Small intestine (tissue), 7 donors: ENCODE data around the gene LY6G5B. TPM values are rescaled to one million over a fixed set of nuclear protein-coding genes. Genes with fewer than 3 reads are reported as not detected.

Experiments used
- DNase-seq, 2 donors: peaks; one replicate each; pipeline versions ENCODE4 v3.0.0 to v3.0.0-alpha.2; 2013
- FAIRE-seq: peaks from 2 replicates; lab custom pipeline; 2012; peaks lifted over from hg19 to GRCh38; lab: Jason Lieb, UNC
- H3K27ac ChIP-seq, 3 donors: one replicate each; pipeline ENCODE4 v1.5.1; 2013; ENCODE audit warnings: low read length in 2 of 3, mild to moderate bottlenecking in 2 of 3, control low read depth in 1 of 3, inconsistent platforms in 1 of 3, low read depth in 1 of 3, moderate library complexity in 1 of 3
- H3K27me3 ChIP-seq, 3 donors: one replicate each; pipeline ENCODE4 v1.6.1; 2013; ENCODE audit warnings: low read length in 3 of 3, inconsistent platforms in 1 of 3; ENCODE audit not compliant: control insufficient read depth in 3 of 3, insufficient read depth in 3 of 3
- H3K36me3 ChIP-seq, 3 donors: one replicate each; pipeline ENCODE4 v1.6.1; 2013; ENCODE audit warnings: low read length in 3 of 3, inconsistent platforms in 1 of 3, low read depth in 1 of 3, mild to moderate bottlenecking in 1 of 3, moderate library complexity in 1 of 3; ENCODE audit not compliant: control insufficient read depth in 3 of 3, insufficient read depth in 2 of 3
- H3K4me1 ChIP-seq, 3 donors: one replicate each; pipeline ENCODE4 v1.6.1; 2013; ENCODE audit warnings: low read length in 2 of 3, inconsistent platforms in 1 of 3, low read depth in 1 of 3, mild to moderate bottlenecking in 1 of 3, moderate library complexity in 1 of 3; ENCODE audit not compliant: control insufficient read depth in 3 of 3, insufficient read depth in 2 of 3
- H3K4me3 ChIP-seq, 3 donors: one replicate each; pipeline ENCODE4 v1.5.1; 2013; ENCODE audit warnings: low read length in 3 of 3, control low read depth in 1 of 3, inconsistent platforms in 1 of 3, low read depth in 1 of 3, mild to moderate bottlenecking in 1 of 3, moderate library complexity in 1 of 3
- H3K9me3 ChIP-seq, 2 donors: one replicate each; pipeline ENCODE4 v1.6.1; 2013; ENCODE audit warnings: low read depth in 1 of 2, low read length in 1 of 2; ENCODE audit not compliant: control insufficient read depth in 2 of 2, insufficient read depth in 1 of 2
- WGBS, 3 donors: extraction: QIAGEN DNeasy Blood & Tissue Kit; methylation state at CpG; one replicate each; pipeline ENCODE4 v1.1.7; 2013; 5-methylcytosine and 5-hydroxymethylcytosine counted together
- polyA plus RNA-seq, 4 donors: library from polyadenylated mRNA; stranded (reverse) in 3 of 4; unstranded in 1 of 4; fragments of 200-250 nt in 3 of 4; fragments of 120-200 nt in 1 of 4; gene quantifications; one replicate each; pipeline versions ENCODE4 v1.2.1 to v1.2.3, GENCODE V29; 2013
- donor health status: healthy with polysubstance abuse.
- donor health status: control.
- donor health status: control.
- donor health status: Bipolar disorder and iron deficiency.
- donor health status: healthy.

Gene LY6G5B
- polyA plus RNA-seq, 4 donors: 3.8 to 16.5 (median 4.2) TPM

DNA sequence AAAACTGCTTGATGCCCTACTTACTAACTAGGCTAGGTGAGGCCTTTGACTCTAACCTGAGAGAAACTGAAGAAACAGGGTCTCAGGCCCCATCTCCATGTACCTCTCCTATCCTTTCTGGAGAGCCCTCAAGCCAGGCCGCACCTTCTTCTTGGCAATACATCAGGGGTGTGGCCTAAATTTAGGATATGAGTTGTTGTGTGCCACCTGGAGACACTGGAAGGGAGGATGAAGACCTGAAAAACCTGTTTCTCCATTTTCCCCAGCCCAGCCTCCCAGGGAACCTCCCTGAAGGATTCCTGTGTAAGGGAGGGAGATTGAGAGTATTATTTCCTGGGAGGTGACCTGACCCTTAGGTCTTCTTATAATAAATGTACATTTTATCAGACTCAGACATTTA is 48.5 kb downstream of the LY6G5B start:
- DNase-seq: peak; percentile 69 to 72
- peaks cover 0 to under 1% (median 0%) of the 10 kb centered on the region in 3 donors for H3K36me3 ChIP-seq

GRCh38 chr6:31719001-31719400 is 49.2 kb downstream of the LY6G5B start:
- no peak overlapping the region for H3K27ac ChIP-seq
- DNase-seq: no peak
- WGBS, 3 donors: 71 to 83% (median 78%) methylated on average over 6 of the region's 6 CpGs

More for the DNA sequence above, 48.5 kb downstream of the LY6G5B start:
- no peak for FAIRE-seq
- H3K27me3 ChIP-seq: no peaks in the 10 kb centered on the region
- H3K9me3 ChIP-seq: no peaks in the 10 kb centered on the region
- H3K4me1 ChIP-seq: peaks cover 0 to 30% (median 0%) of the 10 kb centered on the region in 3 donors
- H3K4me3 ChIP-seq: no peak overlapping the region
- no peak overlapping the region for H3K27ac ChIP-seq
- WGBS, 3 donors: 6 to 64% (median 44%) methylated on average over 1 of the region's 1 CpG

DNA sequence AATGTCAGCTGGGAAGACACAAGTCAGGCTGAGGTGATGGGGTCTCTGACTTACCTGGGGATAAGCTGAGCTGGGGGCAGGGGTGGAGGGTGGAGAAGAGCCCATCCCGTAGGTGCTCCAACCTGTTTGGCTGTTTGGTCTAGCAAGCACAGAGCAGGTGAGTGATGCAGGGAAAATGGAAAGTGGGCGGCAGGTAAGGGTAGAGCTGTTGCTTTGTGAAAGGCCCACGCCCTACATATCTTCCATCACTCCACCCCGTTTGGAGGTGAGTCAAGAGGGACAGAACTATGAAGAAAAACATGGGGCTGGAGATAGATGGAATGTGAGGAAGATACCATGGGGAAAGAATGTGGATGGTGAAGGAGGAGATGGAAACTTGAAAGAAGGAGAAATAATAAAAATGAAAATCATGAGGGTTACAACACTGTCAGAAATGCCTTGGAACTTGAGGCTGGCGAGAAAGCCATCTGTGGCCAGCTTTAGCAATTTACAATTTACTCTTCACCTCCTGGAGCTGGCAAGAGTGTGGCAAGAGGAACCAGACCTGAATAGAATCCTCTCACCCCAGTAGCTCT is 50.5 kb downstream of the LY6G5B start:
- peaks cover 0 to 13% (median 0%) of the 10 kb centered on the region in 3 donors for H3K4me1 ChIP-seq
- no peaks in the 10 kb centered on the region for H3K27me3 ChIP-seq
- peaks cover 0 to 14% (median 0%) of the 10 kb centered on the region in 3 donors for H3K36me3 ChIP-seq
- FAIRE-seq (no peak), DNase-seq (no peak)
- no peak overlapping the region for H3K4me3 ChIP-seq
- no peak overlapping the region for H3K27ac ChIP-seq
- WGBS, 3 donors: 63 to 78% (median 72%) methylated on average over 5 of the region's 5 CpGs
- no peaks in the 10 kb centered on the region for H3K9me3 ChIP-seq

More at GRCh38 chr6:31719001-31719400, 49.2 kb downstream of the LY6G5B start:
- Histone ChIP-seq H3K4me3 (no peak overlapping the region), H3K9me3 (no peaks in the 10 kb centered on the region), H3K27me3 (no peaks in the 10 kb centered on the region), H3K36me3 (peaks cover 0 to 4% (median 0%) of the 10 kb centered on the region in 3 donors), H3K4me1 (peaks cover 0 to 22% (median 0%) of the 10 kb centered on the region in 3 donors)
- FAIRE-seq: no peak

- DNase-seq: no peak
- Histone ChIP-seq H3K36me3 (peaks cover 0 to 22% (median 0%) of the 10 kb centered on the region in 3 donors), H3K27me3 (no peaks in the 10 kb centered on the region), H3K4me1 (peaks cover 0 to 13% (median 0%) of the 10 kb centered on the region in 3 donors), H3K9me3 (no peaks in the 10 kb centered on the region), H3K4me3 (no peak within 1 kb of the TSS), H3K27ac (no peak within 1 kb of the TSS)
- 78 to 98% (median 81%) methylated on average over 4 of the region's 4 CpGs for WGBS, 3 donors
- no peak for FAIRE-seq
Observed at GRCh38 chr6:31721351-31722020, 51.7 kb downstream of the LY6G5B start, which contains the start of gene LY6G6C. LY6G6C (minus strand) TSS chr6:31721746; CDS start chr6:31721679, 67 bp downstream.

DNA sequence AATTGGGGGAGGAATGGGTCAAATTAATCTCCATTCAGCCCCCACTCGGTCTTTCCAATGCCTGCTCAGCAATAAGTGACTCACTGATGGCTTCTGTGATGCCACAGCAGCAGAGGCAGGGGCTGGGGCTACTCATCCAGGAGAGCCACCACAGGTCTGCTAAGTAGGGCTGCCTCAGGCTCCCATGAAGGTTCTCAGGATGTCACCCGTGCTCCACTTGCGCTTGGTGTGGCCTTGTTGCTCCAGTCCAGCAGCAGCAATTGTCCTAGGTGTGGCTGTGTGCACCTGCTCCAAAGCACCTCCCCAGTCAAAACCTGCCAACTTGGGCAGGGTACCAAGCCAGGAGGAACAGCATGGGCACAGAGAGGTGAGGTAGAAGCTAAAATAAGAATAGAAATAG is 52.4 kb downstream of the LY6G5B start:
- no peaks in the 10 kb centered on the region for H3K27me3 ChIP-seq
- no peaks in the 10 kb centered on the region for H3K9me3 ChIP-seq
- H3K36me3 ChIP-seq: peaks cover 0 to 27% (median 0%) of the 10 kb centered on the region in 3 donors
- WGBS, 3 donors: 44 to 73% (median 46%) methylated on average over 3 of the region's 3 CpGs
- DNase-seq: no peak
- no peak for FAIRE-seq
- no peak overlapping the region for H3K4me3 ChIP-seq
- peaks cover 0 to 18% (median 0%) of the 10 kb centered on the region in 3 donors for H3K4me1 ChIP-seq
- H3K27ac ChIP-seq: no peak overlapping the region

Other genes with a start within 250 kb of the LY6G5B start
- 1 to 10 TPM in 3 of 4 donors, under 1 TPM in 1; 0.69 to 6.1 (median 2.0) TPM for gene MICB, start 171.8 kb upstream of the LY6G5B start, polyA plus RNA-seq
- gene MCCD1, start 141.0 kb upstream of the LY6G5B start, polyA plus RNA-seq: not detected
- 100 to 1,000 TPM; 307 to 440 (median 358) TPM for gene DDX39B, start 128.0 kb upstream of the LY6G5B start, polyA plus RNA-seq
- 1 to 10 TPM in 3 of 4 donors, under 1 TPM in 1; 0.81 to 6.3 (median 1.9) TPM for gene ATP6V1G2, start 123.4 kb upstream of the LY6G5B start, polyA plus RNA-seq
- gene NFKBIL1, start 122.4 kb upstream of the LY6G5B start, polyA plus RNA-seq: 10 to 100 TPM; 26.2 to 47.3 (median 31.8) TPM
- gene LTA, start 97.7 kb upstream of the LY6G5B start, polyA plus RNA-seq: 1 to 10 TPM in 1 of 4 donors, under 1 TPM in 1, not detected in 2; 0.24 to 1.0 TPM
- under 1 TPM in 3 of 4 donors, not detected in 1; 0.18 to 0.59 (median 0.45) TPM for gene TNF, start 94.4 kb upstream of the LY6G5B start, polyA plus RNA-seq
- 10 to 100 TPM in 1 of 4 donors, 1 to 10 TPM in 3; 4.0 to 19.7 (median 8.0) TPM for gene LTB, start 87.6 kb upstream of the LY6G5B start, polyA plus RNA-seq
- 10 to 100 TPM in 2 of 4 donors, 1 to 10 TPM in 2; 3.1 to 37.0 (median 14.5) TPM for gene LST1, start 83.7 kb upstream of the LY6G5B start, polyA plus RNA-seq
- 1 to 10 TPM in 1 of 4 donors, under 1 TPM in 1, not detected in 2; 0.33 to 1.4 TPM for gene NCR3, start 77.0 kb upstream of the LY6G5B start, polyA plus RNA-seq
- 100 to 1,000 TPM in 1 of 4 donors, 10 to 100 TPM in 2, 1 to 10 TPM in 1; 5.6 to 102 (median 48.9) TPM for gene AIF1, start 54.7 kb upstream of the LY6G5B start, polyA plus RNA-seq
- 100 to 1,000 TPM in 1 of 4 donors, 10 to 100 TPM in 3; 54.6 to 104 (median 74.4) TPM for gene PRRC2A, start 49.3 kb upstream of the LY6G5B start, polyA plus RNA-seq
- 100 to 1,000 TPM; 193 to 381 (median 284) TPM for gene BAG6, start 17.3 kb upstream of the LY6G5B start, polyA plus RNA-seq
- 10 to 100 TPM in 1 of 4 donors, 1 to 10 TPM in 3; 7.2 to 32.8 (median 8.2) TPM for gene APOM, start 14.1 kb upstream of the LY6G5B start, polyA plus RNA-seq
- gene C6orf47, start 9.2 kb upstream of the LY6G5B start, polyA plus RNA-seq: 10 to 100 TPM; 17.3 to 29.1 (median 23.2) TPM
- 10 to 100 TPM; 14.8 to 30.2 (median 21.7) TPM for gene GPANK1, start 5.0 kb upstream of the LY6G5B start, polyA plus RNA-seq
- gene CSNK2B, start 3.9 kb upstream of the LY6G5B start, polyA plus RNA-seq: 100 to 1,000 TPM; 185 to 231 (median 206) TPM
- 1 to 10 TPM; 2.6 to 3.8 (median 3.1) TPM for gene LY6G5C, start 11.1 kb downstream of the LY6G5B start, polyA plus RNA-seq
- gene ABHD16A, start 33.3 kb downstream of the LY6G5B start, polyA plus RNA-seq: 10 to 100 TPM; 34.6 to 63.8 (median 50.3) TPM
- under 1 TPM in 1 of 4 donors, not detected in 3; 0.12 TPM for gene LY6G6F, start 36.9 kb downstream of the LY6G5B start, polyA plus RNA-seq
- gene LY6G6D, start 45.4 kb downstream of the LY6G5B start, polyA plus RNA-seq: under 1 TPM in 1 of 4 donors, not detected in 3; 0.22 TPM
- under 1 TPM in 1 of 4 donors, not detected in 3; 0.18 TPM for gene LY6G6C, start 51.8 kb downstream of the LY6G5B start, polyA plus RNA-seq
- gene MPIG6B, start 53.4 kb downstream of the LY6G5B start, polyA plus RNA-seq: under 1 TPM in 2 of 4 donors, not detected in 2; 0.13 to 0.59 TPM
- 10 to 100 TPM; 64.4 to 89.7 (median 76.1) TPM for gene DDAH2, start 59.3 kb downstream of the LY6G5B start, polyA plus RNA-seq
- gene CLIC1, start 66.6 kb downstream of the LY6G5B start, polyA plus RNA-seq: 100 to 1,000 TPM; 400 to 576 (median 535) TPM
- 10 to 100 TPM in 2 of 4 donors, 1 to 10 TPM in 2; 1.6 to 53.1 (median 9.2) TPM for gene MSH5, start 70.0 kb downstream of the LY6G5B start, polyA plus RNA-seq
- 10 to 100 TPM in 1 of 4 donors, 1 to 10 TPM in 3; 1.4 to 15.5 (median 4.6) TPM for gene SAPCD1, start 92.7 kb downstream of the LY6G5B start, polyA plus RNA-seq
- gene VWA7, start 107.4 kb downstream of the LY6G5B start, polyA plus RNA-seq: 10 to 100 TPM in 1 of 4 donors, 1 to 10 TPM in 3; 2.9 to 11.9 (median 6.4) TPM
- 10 to 100 TPM; 19.9 to 42.4 (median 24.2) TPM for gene VARS1, start 125.8 kb downstream of the LY6G5B start, polyA plus RNA-seq
- gene LSM2, start 137.0 kb downstream of the LY6G5B start, polyA plus RNA-seq: 10 to 100 TPM; 27.3 to 90.2 (median 39.3) TPM
- 1 to 10 TPM in 2 of 4 donors, under 1 TPM in 2; 0.27 to 2.6 (median 1.1) TPM for gene HSPA1L, start 145.3 kb downstream of the LY6G5B start, polyA plus RNA-seq
- 10 to 100 TPM in 3 of 4 donors, 1 to 10 TPM in 1; 9.7 to 49.6 (median 25.7) TPM for gene HSPA1A, start 145.6 kb downstream of the LY6G5B start, polyA plus RNA-seq
- gene HSPA1B, start 157.8 kb downstream of the LY6G5B start, polyA plus RNA-seq: 100 to 1,000 TPM in 1 of 4 donors, 10 to 100 TPM in 3; 16.5 to 130 (median 35.0) TPM
- gene NEU1, start 192.8 kb downstream of the LY6G5B start, polyA plus RNA-seq: 100 to 1,000 TPM in 1 of 4 donors, 10 to 100 TPM in 3; 24.8 to 466 (median 37.4) TPM
- gene SLC44A4, start 209.0 kb downstream of the LY6G5B start, polyA plus RNA-seq: 100 to 1,000 TPM in 3 of 4 donors, 10 to 100 TPM in 1; 82.3 to 215 (median 130) TPM
- 10 to 100 TPM; 27.8 to 50.3 (median 37.4) TPM for gene EHMT2, start 227.7 kb downstream of the LY6G5B start, polyA plus RNA-seq
- gene ZBTB12, start 232.1 kb downstream of the LY6G5B start, polyA plus RNA-seq: 10 to 100 TPM in 1 of 4 donors, 1 to 10 TPM in 3; 1.6 to 12.5 (median 5.2) TPM